ENCODE results near the gene KRTAP10-10.
"Not testable (repeated sequence)": the region's sequence is repeated elsewhere in the genome, so short reads cannot be mapped to it uniquely, and the experiment has no call there.

The KRTAP10-10 gene

GRCh38 chr21:44656868-44657267 lies 19.7 kb downstream of the KRTAP10-10 start:
- Histone ChIP-seq H3K9me3 (ENCODE audit: control insufficient read depth in 1 of 2, low read length in 2 of 2) (peaks cover 0 to 20% of the 10 kb centered on the region in 2 donors), H3K27ac (ENCODE audit: low read length) (no peak overlapping the region), H3K4me1 (ENCODE audit: control insufficient read depth in 1 of 2, insufficient read depth in 2 of 2, low read length in 2 of 2) (no peaks in the 10 kb centered on the region), H3K4me3 (ENCODE audit: low read depth in 1 of 2, low read length in 2 of 2) (no peak overlapping the region), H3K27me3 (ENCODE audit: low read depth, low read length) (no peaks in the 10 kb centered on the region), H3K36me3 (ENCODE audit: control insufficient read depth in 1 of 2, insufficient read depth in 2 of 2, low read length in 2 of 2) (no peaks in the 10 kb centered on the region)

GRCh38 chr21:44657635-44658540 lies 20.7 kb downstream of the KRTAP10-10 start, which contains the start of gene KRTAP12-3:
Gene KRTAP12-3 (plus strand): TSS chr21:44657932. CDS start chr21:44657980, 48 bp downstream.
- Histone ChIP-seq H3K9me3 (ENCODE audit: control insufficient read depth in 1 of 2, low read length in 2 of 2) (peaks cover 0 to 20% of the 10 kb centered on the region in 2 donors), H3K4me1 (ENCODE audit: control insufficient read depth in 1 of 2, insufficient read depth in 2 of 2, low read length in 2 of 2) (no peaks in the 10 kb centered on the region), H3K36me3 (ENCODE audit: control insufficient read depth in 1 of 2, insufficient read depth in 2 of 2, low read length in 2 of 2) (no peaks in the 10 kb centered on the region), H3K4me3 (ENCODE audit: low read depth in 1 of 2, low read length in 2 of 2) (no peak within 1 kb of the TSS), H3K27ac (ENCODE audit: low read length) (no peak within 1 kb of the TSS), H3K27me3 (ENCODE audit: low read depth, low read length) (no peaks in the 10 kb centered on the region)

GRCh38 chr21:44658541-44658910 lies 21.4 kb downstream of the KRTAP10-10 start:
- Histone ChIP-seq H3K4me3 (ENCODE audit: low read depth in 1 of 2, low read length in 2 of 2) (no peak overlapping the region), H3K9me3 (ENCODE audit: control insufficient read depth in 1 of 2, low read length in 2 of 2) (peaks cover 0 to 18% of the 10 kb centered on the region in 2 donors), H3K27ac (ENCODE audit: low read length) (no peak overlapping the region), H3K4me1 (ENCODE audit: control insufficient read depth in 1 of 2, insufficient read depth in 2 of 2, low read length in 2 of 2) (no peaks in the 10 kb centered on the region), H3K27me3 (ENCODE audit: low read depth, low read length) (no peaks in the 10 kb centered on the region), H3K36me3 (ENCODE audit: control insufficient read depth in 1 of 2, insufficient read depth in 2 of 2, low read length in 2 of 2) (no peaks in the 10 kb centered on the region)

GRCh38 chr21:44658913-44659595 lies 21.9 kb downstream of the KRTAP10-10 start:
- Histone ChIP-seq H3K9me3 (ENCODE audit: control insufficient read depth in 1 of 2, low read length in 2 of 2) (peaks cover 0 to 18% of the 10 kb centered on the region in 2 donors), H3K36me3 (ENCODE audit: control insufficient read depth in 1 of 2, insufficient read depth in 2 of 2, low read length in 2 of 2) (no peaks in the 10 kb centered on the region), H3K27me3 (ENCODE audit: low read depth, low read length) (no peaks in the 10 kb centered on the region), H3K4me3 (ENCODE audit: low read depth in 1 of 2, low read length in 2 of 2) (no peak overlapping the region), H3K4me1 (ENCODE audit: control insufficient read depth in 1 of 2, insufficient read depth in 2 of 2, low read length in 2 of 2) (no peaks in the 10 kb centered on the region), H3K27ac (ENCODE audit: low read length) (no peak overlapping the region)

GRCh38 chr21:44661567-44661966 lies 24.4 kb downstream of the KRTAP10-10 start:
- not testable (repeated sequence) for H3K27me3 ChIP-seq (ENCODE audit: low read depth, low read length); H3K4me3 ChIP-seq (ENCODE audit: low read depth in 1 of 2, low read length in 2 of 2); H3K27ac ChIP-seq (ENCODE audit: low read length); H3K36me3 ChIP-seq (ENCODE audit: control insufficient read depth in 1 of 2, insufficient read depth in 2 of 2, low read length in 2 of 2); H3K9me3 ChIP-seq (ENCODE audit: control insufficient read depth in 1 of 2, low read length in 2 of 2); H3K4me1 ChIP-seq (ENCODE audit: control insufficient read depth in 1 of 2, insufficient read depth in 2 of 2, low read length in 2 of 2)

GRCh38 chr21:44664691-44665090 lies 27.5 kb downstream of the KRTAP10-10 start:
- H3K36me3 ChIP-seq (ENCODE audit: control insufficient read depth in 1 of 2, insufficient read depth in 2 of 2, low read length in 2 of 2), result no peaks in the 10 kb centered on the region
- H3K4me3 ChIP-seq (ENCODE audit: low read depth in 1 of 2, low read length in 2 of 2), result no peak overlapping the region
- H3K4me1 ChIP-seq (ENCODE audit: control insufficient read depth in 1 of 2, insufficient read depth in 2 of 2, low read length in 2 of 2), result no peaks in the 10 kb centered on the region
- H3K27me3 ChIP-seq (ENCODE audit: low read depth, low read length), result no peaks in the 10 kb centered on the region
- peaks cover 0 to 2% of the 10 kb centered on the region in 2 donors for H3K9me3 ChIP-seq (ENCODE audit: control insufficient read depth in 1 of 2, low read length in 2 of 2)
- H3K27ac ChIP-seq (ENCODE audit: low read length), result no peak overlapping the region

- H3K9me3 ChIP-seq (ENCODE audit: control insufficient read depth in 1 of 2, low read length in 2 of 2), result peaks cover 0 to 3% of the 10 kb centered on the region in 2 donors
- H3K4me1 ChIP-seq (ENCODE audit: control insufficient read depth in 1 of 2, insufficient read depth in 2 of 2, low read length in 2 of 2), result no peaks in the 10 kb centered on the region
- no peak within 1 kb of the TSS for H3K4me3 ChIP-seq (ENCODE audit: low read depth in 1 of 2, low read length in 2 of 2)
- H3K27me3 ChIP-seq (ENCODE audit: low read depth, low read length), result no peaks in the 10 kb centered on the region
- H3K27ac ChIP-seq (ENCODE audit: low read length), result no peak within 1 kb of the TSS
- H3K36me3 ChIP-seq (ENCODE audit: control insufficient read depth in 1 of 2, insufficient read depth in 2 of 2, low read length in 2 of 2), result no peaks in the 10 kb centered on the region
Observed at GRCh38 chr21:44666401-44667320, 29.5 kb downstream of the KRTAP10-10 start, which contains the start of gene KRTAP12-2. Gene KRTAP12-2 (minus strand): TSS chr21:44666927. CDS start chr21:44666886, 41 bp downstream.

- H3K27ac ChIP-seq (ENCODE audit: low read length), result no peak overlapping the region
- H3K9me3 ChIP-seq (ENCODE audit: control insufficient read depth in 1 of 2, low read length in 2 of 2), result peaks cover 0 to 6% of the 10 kb centered on the region in 2 donors
- no peaks in the 10 kb centered on the region for H3K27me3 ChIP-seq (ENCODE audit: low read depth, low read length)
- H3K36me3 ChIP-seq (ENCODE audit: control insufficient read depth in 1 of 2, insufficient read depth in 2 of 2, low read length in 2 of 2), result no peaks in the 10 kb centered on the region
- H3K4me3 ChIP-seq (ENCODE audit: low read depth in 1 of 2, low read length in 2 of 2), result no peak overlapping the region
- no peaks in the 10 kb centered on the region for H3K4me1 ChIP-seq (ENCODE audit: control insufficient read depth in 1 of 2, insufficient read depth in 2 of 2, low read length in 2 of 2)
Observed at GRCh38 chr21:44667612-44668011, 30.5 kb downstream of the KRTAP10-10 start.

- H3K27me3 ChIP-seq (ENCODE audit: low read depth, low read length), result no peaks in the 10 kb centered on the region
- H3K4me3 ChIP-seq (ENCODE audit: low read depth in 1 of 2, low read length in 2 of 2), result no peak overlapping the region
- no peaks in the 10 kb centered on the region for H3K4me1 ChIP-seq (ENCODE audit: control insufficient read depth in 1 of 2, insufficient read depth in 2 of 2, low read length in 2 of 2)
- no peak overlapping the region for H3K27ac ChIP-seq (ENCODE audit: low read length)
- no peaks in the 10 kb centered on the region for H3K36me3 ChIP-seq (ENCODE audit: control insufficient read depth in 1 of 2, insufficient read depth in 2 of 2, low read length in 2 of 2)
- H3K9me3 ChIP-seq (ENCODE audit: control insufficient read depth in 1 of 2, low read length in 2 of 2), result peaks cover 0 to 16% of the 10 kb centered on the region in 2 donors
Observed at GRCh38 chr21:44670642-44671432, 33.7 kb downstream of the KRTAP10-10 start.

GRCh38 chr21:44671911-44672310 lies 34.8 kb downstream of the KRTAP10-10 start:
- Histone ChIP-seq H3K4me1 (ENCODE audit: control insufficient read depth in 1 of 2, insufficient read depth in 2 of 2, low read length in 2 of 2) (no peaks in the 10 kb centered on the region), H3K36me3 (ENCODE audit: control insufficient read depth in 1 of 2, insufficient read depth in 2 of 2, low read length in 2 of 2) (no peaks in the 10 kb centered on the region), H3K27me3 (ENCODE audit: low read depth, low read length) (no peaks in the 10 kb centered on the region), H3K27ac (ENCODE audit: low read length) (no peak overlapping the region), H3K9me3 (ENCODE audit: control insufficient read depth in 1 of 2, low read length in 2 of 2) (peaks cover 0 to 16% of the 10 kb centered on the region in 2 donors), H3K4me3 (ENCODE audit: low read depth in 1 of 2, low read length in 2 of 2) (no peak overlapping the region)

Data from muscle layer of duodenum (tissue), 2 donors.